ENCODE results near the gene KIAA0753. TPM values are rescaled to one million over a fixed set of nuclear protein-coding genes. Genes with fewer than 3 reads are reported as not detected.
"Not testable (repeated sequence)": the region's sequence is repeated elsewhere in the genome, so short reads cannot be mapped to it uniquely, and the experiment has no call there.

KIAA0753 gene
- polyA plus RNA-seq, 3 donors from 2014 or later, result 0.19 to 2.0 (median 1.1) TPM

DNA sequence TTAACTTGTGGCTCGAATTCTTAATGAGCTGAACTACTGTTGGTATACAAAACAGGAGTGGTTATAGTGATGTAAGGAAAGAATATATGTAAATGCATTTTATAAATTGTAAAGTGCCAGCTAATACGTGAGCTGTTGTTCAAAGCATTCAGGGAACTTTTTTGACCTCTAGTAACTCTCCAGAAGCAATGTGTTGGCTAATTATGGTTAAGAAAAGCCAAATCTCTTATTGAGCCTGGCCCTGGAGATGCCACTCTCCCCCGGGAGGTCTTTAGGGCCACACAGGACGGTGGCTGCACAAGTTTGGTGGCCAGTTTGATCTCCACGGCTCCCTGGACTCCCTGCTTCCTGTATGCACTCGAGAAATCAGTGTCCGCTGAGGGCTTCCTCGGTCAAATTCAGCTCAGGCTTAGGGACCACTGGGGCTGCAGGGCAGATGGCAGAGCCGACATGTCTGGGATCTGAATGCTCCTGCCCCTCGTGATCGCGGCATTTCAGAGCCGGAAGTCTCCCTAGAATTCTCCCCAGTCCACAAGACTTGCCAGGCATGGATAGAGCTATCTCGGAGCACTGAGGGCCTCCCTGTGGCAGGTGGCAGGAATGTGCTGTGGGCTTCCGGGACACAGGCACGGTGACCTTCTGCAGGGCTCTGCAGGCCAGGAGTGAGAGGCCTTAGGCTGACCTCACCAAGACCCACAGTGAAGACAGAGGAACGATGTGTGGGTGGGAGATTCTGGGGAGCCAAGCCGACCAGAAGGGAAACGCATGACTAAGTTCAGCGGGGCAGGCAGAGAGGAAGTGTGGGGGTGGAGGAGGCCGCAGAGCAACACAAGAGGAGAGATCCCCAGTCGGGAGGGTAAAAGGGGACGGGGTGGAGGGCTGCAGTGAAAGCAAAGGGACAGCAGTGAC lies 65.6 kb downstream of the KIAA0753 start:
- peaks cover 6 to 22% (median 10%) of the 10 kb centered on the region in 3 donors for H3K36me3 Mint-ChIP-seq
- peak overlapping the region in 5 of 6 donors; percentile 1 to 73 (median 25) for H3K27ac Mint-ChIP-seq
- H3K4me3 Mint-ChIP-seq, result peak overlapping the region in 4 of 5 donors; percentile 28 to 66 (median 38)
- no peaks in the 10 kb centered on the region for H3K9me3 Mint-ChIP-seq
- H3K4me1 Mint-ChIP-seq, result peaks cover 16 to 18% of the 10 kb centered on the region in 2 donors
- H3K27me3 Mint-ChIP-seq (ENCODE audit: low read depth in 3 of 3), result peaks cover 0 to 3% (median 0%) of the 10 kb centered on the region in 3 donors
- DNase-seq, result no peak

DNA sequence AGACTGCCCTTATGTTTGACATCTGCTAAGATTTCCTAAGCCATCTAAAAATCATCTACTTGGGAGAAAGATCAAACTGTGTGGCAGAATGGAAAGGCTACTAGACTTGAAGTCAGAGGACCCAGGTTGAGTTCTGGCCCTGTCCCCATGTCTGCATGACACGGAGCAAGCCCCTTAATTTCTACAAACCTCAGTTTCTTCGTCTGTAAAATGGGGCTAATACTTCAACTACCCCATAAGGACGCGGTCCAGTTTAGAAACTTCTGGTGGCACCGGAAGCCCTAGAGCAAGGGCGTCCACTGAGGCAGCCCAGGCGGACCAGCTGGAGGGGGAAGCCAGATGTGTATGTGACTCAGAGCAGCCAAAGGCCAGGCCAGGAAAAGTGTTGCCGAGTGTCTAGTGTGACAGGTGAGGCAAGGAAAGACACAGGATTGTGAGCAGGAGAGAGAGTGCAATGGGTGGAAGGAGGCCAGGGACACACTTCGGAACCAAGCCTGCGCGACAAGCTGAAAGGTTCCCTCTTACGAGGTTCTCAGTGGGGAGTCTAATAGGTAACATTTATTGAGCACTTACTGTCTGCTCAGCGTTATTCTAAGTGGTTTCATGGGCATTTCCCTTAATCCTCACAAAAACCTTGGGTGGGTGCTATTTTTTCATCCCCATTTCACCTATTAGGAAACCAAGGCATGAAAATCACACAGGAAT lies 66.4 kb downstream of the KIAA0753 start:
- peaks cover 6 to 21% (median 10%) of the 10 kb centered on the region in 3 donors for H3K36me3 Mint-ChIP-seq
- H3K4me1 Mint-ChIP-seq, result peaks cover 16 to 18% of the 10 kb centered on the region in 2 donors
- H3K27me3 Mint-ChIP-seq (ENCODE audit: low read depth in 3 of 3), result peaks cover 0 to 3% (median 2%) of the 10 kb centered on the region in 3 donors
- no peak overlapping the region for H3K27ac Mint-ChIP-seq
- H3K9me3 Mint-ChIP-seq, result no peaks in the 10 kb centered on the region
- no peak overlapping the region for H3K4me3 Mint-ChIP-seq
- no peak for DNase-seq

DNA sequence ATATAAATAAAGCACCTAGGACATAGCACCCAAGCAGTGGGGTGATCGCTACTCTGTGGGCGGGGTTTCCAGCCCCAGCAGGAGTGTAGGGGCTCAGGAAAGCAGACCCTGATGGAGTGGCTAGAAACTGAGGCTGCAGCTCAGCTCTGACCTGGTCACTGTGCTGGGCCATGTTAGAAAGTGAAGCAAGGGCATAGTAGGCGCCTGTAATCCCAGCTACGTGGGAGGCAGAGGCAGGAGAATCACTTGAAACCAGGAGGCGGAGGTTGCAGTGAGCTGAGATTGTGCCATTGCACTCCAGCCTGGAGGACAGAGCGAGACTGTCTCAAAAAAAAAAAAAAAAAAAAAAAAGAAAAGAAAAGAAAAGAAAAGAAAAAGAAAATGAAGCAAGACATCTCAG lies 67.0 kb downstream of the KIAA0753 start:
- not testable (repeated sequence) for H3K9me3 Mint-ChIP-seq; H3K27me3 Mint-ChIP-seq (ENCODE audit: low read depth in 3 of 3); H3K4me3 Mint-ChIP-seq; DNase-seq; H3K27ac Mint-ChIP-seq
- Mint-ChIP-seq H3K4me1 (peaks cover 16 to 18% of the 10 kb centered on the region in 2 donors), H3K36me3 (peaks cover 6 to 14% (median 10%) of the 10 kb centered on the region in 3 donors)

DNA sequence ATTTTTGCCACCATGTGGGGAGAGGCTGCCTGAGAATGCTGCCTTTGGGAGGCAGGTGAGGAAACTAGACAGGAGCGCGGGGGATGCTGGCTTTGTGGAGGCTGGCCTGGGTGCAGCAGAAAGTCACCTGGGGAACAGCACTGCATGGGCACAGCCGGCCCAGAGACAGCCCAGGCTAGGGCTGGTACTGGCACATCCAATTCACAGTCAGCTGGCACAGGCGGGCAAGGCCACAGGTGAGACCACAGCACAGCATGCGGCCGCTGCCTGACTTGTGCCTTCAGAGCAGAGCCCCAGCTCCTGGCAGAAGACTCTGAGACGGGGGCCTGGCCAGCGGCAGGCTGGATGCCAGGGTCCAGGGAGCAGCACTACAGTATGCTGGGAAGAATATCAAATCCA lies 67.5 kb downstream of the KIAA0753 start:
- Mint-ChIP-seq H3K9me3 (no peaks in the 10 kb centered on the region), H3K4me1 (peaks cover 16 to 18% of the 10 kb centered on the region in 2 donors), H3K36me3 (peaks cover 5 to 9% (median 8%) of the 10 kb centered on the region in 3 donors), H3K27me3 (ENCODE audit: low read depth in 3 of 3) (peaks cover 0 to 3% (median 2%) of the 10 kb centered on the region in 3 donors), H3K4me3 (no peak overlapping the region), H3K27ac (no peak overlapping the region)
- no peak for DNase-seq

DNA sequence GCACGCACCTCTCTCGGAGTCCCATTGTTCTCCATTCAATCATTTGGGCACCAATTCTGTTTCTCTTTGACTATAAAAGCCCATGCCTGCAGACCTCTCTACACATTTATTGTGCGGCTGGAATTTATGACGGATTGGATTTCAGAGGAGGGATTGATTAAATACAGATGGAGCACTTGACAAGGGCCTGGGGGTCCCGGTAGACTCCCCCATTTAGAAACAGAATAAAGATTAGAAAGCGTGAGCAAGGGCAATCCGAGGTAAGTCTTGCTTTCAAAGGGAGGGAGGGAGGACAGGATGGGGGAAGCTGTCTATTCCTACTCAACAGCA lies 69.1 kb downstream of the KIAA0753 start:
- DNase-seq, result no peak
- no peaks in the 10 kb centered on the region for H3K36me3 Mint-ChIP-seq
- H3K4me1 Mint-ChIP-seq, result peaks cover 16 to 18% of the 10 kb centered on the region in 2 donors
- no peaks in the 10 kb centered on the region for H3K9me3 Mint-ChIP-seq
- H3K27ac Mint-ChIP-seq, result no peak overlapping the region
- peaks cover 0 to 3% (median 2%) of the 10 kb centered on the region in 3 donors for H3K27me3 Mint-ChIP-seq (ENCODE audit: low read depth in 3 of 3)
- no peak overlapping the region for H3K4me3 Mint-ChIP-seq

DNA sequence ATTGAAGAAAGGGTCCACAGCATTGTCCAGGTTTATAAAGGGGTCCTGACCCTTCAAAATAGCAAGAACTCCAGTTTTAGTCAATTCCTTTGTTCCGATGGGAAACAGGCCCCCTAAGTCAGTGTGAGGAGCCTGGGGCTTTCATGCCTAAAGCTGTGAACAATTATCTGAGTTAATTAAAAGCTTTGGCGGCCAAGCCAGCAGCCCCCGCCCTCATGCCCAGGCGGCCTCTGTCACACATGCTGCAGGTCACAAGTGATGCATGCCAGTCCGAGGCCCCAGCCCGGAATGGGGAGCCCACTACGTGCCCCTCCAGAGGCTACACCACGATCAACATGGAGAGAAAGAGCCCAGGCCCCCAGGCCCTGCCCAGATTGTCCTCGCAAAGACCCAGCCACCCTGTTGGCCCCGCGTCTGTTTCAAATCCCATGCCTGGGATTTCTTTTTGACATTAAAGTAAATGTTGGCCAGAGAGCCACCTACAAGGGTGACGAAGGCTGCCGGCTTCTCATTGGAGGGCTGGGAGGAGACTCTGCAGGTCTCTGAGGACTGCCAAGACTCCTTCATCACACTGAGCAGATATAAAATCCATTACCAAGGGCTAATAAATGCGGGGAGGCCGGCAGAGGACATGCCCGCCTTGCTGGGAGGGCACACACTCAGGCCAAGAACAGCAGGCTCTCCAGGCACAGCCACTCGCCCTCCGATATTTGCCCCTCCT lies 69.6 kb downstream of the KIAA0753 start:
- H3K27ac Mint-ChIP-seq, result no peak overlapping the region
- H3K36me3 Mint-ChIP-seq, result no peaks in the 10 kb centered on the region
- no peak overlapping the region for H3K4me3 Mint-ChIP-seq
- H3K27me3 Mint-ChIP-seq (ENCODE audit: low read depth in 3 of 3), result peaks cover 0 to 6% (median 2%) of the 10 kb centered on the region in 3 donors
- no peaks in the 10 kb centered on the region for H3K9me3 Mint-ChIP-seq
- no peak for DNase-seq
- H3K4me1 Mint-ChIP-seq, result peaks cover 14 to 18% of the 10 kb centered on the region in 2 donors

DNA sequence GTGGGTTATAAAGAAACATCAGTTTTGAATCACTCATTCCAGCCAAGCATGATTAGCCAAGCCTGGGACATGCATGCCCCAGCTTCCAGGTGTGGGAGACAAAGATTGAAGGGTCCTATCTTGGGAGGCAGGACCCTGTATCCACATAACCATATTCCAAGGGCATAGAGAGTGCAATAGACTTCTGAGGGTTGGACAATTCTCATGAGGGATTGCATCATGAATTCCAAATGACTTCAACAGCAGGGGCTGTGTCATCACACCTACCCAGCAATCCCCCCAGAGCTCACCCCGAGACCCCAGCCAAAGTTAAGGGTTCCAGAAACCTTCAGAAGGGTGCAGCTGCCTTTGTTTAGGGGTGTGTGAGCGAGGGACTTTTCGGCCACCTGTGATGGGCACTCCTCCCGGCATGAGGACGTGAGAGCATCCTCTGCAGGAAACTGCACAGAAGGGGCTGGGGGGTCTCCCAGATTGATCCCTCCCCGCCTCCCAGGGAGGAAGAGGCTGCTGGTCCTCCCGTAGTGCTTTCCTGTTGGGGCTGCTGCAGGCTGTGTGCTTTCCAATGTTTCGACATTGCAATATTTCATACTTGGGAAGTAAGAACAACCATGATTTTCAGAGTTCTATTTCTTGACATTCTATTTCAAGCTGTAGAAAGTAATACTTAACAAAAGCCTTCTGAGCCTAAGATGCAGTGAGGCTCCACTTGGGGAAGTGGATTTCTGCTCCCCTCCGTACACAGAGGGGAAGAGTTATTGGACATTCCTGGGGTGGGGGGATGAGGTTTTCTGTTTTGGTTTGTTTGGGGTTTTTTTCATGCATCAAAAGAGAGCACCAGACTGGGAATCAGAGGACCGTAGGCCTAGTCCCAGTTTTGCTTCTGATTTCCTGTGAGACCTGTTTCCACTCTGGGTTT lies 70.9 kb downstream of the KIAA0753 start:
- no peak overlapping the region for H3K27ac Mint-ChIP-seq
- no peak for DNase-seq
- no peak overlapping the region for H3K4me3 Mint-ChIP-seq
- no peaks in the 10 kb centered on the region for H3K36me3 Mint-ChIP-seq
- peaks cover 3 to 6% of the 10 kb centered on the region in 2 donors for H3K4me1 Mint-ChIP-seq
- H3K9me3 Mint-ChIP-seq, result no peaks in the 10 kb centered on the region
- H3K27me3 Mint-ChIP-seq (ENCODE audit: low read depth in 3 of 3), result peaks cover 0 to 6% (median 2%) of the 10 kb centered on the region in 3 donors

DNA sequence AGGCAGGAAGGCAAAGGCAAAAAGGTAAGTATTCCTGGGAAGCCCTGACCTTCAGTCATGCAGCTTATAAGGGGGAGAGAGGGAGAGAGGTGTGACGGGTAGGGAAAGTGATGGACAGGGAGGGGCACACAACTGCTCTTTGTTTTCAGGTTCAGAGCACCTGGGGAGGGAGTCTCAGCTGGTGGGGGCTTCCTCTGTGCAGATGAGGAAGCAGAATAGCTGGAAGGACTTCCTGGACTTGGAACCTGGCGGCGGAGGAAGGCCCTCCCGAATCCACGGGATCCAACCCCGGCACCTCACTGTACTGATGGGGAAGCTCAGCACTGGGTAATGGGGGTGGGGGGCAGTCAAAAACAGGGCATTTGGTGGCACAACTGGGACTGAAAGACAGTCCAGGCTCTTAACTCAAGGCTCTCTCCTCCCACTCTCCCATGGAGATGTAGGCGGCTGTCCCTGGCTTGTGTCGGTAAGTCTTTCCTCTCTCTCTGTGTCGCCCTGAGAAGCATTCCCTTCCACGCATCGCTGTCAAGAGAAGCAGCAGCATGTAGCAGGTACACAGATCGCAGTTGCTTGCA lies 72.2 kb downstream of the KIAA0753 start:
- peaks cover 3 to 6% of the 10 kb centered on the region in 2 donors for H3K4me1 Mint-ChIP-seq
- no peak for DNase-seq
- peaks cover 0 to 6% (median 2%) of the 10 kb centered on the region in 3 donors for H3K27me3 Mint-ChIP-seq (ENCODE audit: low read depth in 3 of 3)
- no peaks in the 10 kb centered on the region for H3K36me3 Mint-ChIP-seq
- no peak overlapping the region for H3K4me3 Mint-ChIP-seq
- H3K9me3 Mint-ChIP-seq, result no peaks in the 10 kb centered on the region
- H3K27ac Mint-ChIP-seq, result no peak overlapping the region

DNA sequence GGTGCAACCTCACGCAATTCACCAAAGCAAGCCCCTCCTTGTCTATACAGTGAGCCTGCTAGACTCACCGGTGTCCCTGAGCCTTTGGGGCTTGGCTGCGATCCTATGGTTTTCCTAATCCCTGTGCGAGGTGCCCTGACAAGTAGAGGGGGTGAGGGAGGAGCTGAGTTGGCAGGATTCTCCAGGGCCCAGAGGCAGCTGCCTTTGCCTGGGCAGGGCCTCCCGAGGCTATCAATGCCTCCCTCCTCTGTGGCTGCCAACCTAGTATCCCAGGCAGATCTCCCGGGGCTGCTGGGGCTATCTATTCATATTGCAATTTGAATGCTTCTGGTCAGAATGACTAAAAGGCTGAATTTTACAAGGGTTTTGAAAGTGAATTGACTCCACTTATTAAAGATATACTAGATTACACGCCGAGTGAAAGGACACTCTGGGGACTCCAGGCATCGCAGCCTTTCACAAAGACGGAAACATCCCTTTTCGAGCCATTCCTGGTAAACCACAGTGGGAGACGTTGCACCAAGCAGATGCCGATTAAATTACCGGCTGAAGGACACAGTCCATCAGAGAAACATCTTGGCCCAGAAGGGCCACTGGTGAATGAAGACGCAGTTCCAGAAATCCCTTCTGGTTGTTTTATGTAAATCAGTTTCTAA lies 72.9 kb downstream of the KIAA0753 start:
- Mint-ChIP-seq H3K4me1 (peaks cover 3 to 6% of the 10 kb centered on the region in 2 donors), H3K36me3 (no peaks in the 10 kb centered on the region), H3K9me3 (no peaks in the 10 kb centered on the region), H3K27me3 (ENCODE audit: low read depth in 3 of 3) (peaks cover 0 to 7% (median 2%) of the 10 kb centered on the region in 3 donors), H3K27ac (no peak overlapping the region), H3K4me3 (no peak overlapping the region)
- DNase-seq, result no peak

DNA sequence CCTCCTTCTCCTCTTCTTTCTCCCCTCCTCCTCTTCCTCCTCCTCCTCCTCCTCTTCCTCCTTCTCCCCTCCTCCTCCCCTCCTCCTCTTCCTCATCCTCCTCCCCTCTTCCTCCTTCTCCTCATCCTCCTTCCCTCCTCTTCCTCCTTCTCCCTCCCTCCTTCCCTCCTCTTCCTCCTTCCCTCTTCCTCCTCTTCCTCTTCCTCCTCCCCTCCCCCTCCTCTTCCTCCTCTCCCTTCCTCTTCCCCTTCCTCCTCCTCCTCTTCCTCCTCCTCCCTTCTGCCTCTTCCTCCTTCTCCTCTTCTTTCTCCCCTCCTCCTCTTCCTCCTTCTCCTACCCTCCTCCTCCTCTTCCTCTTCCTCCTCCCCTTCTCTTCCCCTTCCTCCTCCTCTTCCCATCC lies 79.1 kb downstream of the KIAA0753 start:
- Mint-ChIP-seq H3K36me3 (no peaks in the 10 kb centered on the region), H3K27ac (no peak overlapping the region), H3K27me3 (ENCODE audit: low read depth in 3 of 3) (peaks cover 7 to 13% (median 8%) of the 10 kb centered on the region in 3 donors), H3K4me1 (peaks cover 0 to 2% of the 10 kb centered on the region in 2 donors), H3K4me3 (no peak overlapping the region), H3K9me3 (no peaks in the 10 kb centered on the region)
- DNase-seq, result no peak

DNA sequence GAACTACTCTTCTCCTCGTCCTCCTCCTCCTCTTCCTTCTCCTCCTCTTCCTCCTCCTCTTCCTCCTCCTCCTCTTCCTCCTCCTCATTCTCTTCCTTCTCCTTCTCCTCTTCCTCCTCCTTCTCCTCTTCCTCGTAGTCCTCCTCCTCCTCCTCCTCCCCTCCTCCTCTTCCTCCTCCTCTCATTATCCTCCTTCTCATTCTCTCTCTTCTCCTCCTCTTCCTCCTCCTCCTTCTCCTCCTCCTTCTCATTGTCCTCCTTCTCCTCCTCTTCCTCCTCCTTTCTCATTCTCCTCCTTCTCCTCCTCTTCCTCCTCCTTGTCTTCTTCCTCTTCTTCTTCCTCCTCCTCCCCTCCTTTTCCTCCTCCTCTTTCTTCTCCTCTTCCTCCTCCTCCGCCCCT lies 80.0 kb downstream of the KIAA0753 start:
- no peaks in the 10 kb centered on the region for H3K9me3 Mint-ChIP-seq
- no peak overlapping the region for H3K4me3 Mint-ChIP-seq
- peaks cover 0 to 2% of the 10 kb centered on the region in 2 donors for H3K4me1 Mint-ChIP-seq
- H3K27ac Mint-ChIP-seq, result no peak overlapping the region
- no peak for DNase-seq
- peaks cover 7 to 10% (median 8%) of the 10 kb centered on the region in 3 donors for H3K27me3 Mint-ChIP-seq (ENCODE audit: low read depth in 3 of 3)
- H3K36me3 Mint-ChIP-seq, result no peaks in the 10 kb centered on the region

DNA sequence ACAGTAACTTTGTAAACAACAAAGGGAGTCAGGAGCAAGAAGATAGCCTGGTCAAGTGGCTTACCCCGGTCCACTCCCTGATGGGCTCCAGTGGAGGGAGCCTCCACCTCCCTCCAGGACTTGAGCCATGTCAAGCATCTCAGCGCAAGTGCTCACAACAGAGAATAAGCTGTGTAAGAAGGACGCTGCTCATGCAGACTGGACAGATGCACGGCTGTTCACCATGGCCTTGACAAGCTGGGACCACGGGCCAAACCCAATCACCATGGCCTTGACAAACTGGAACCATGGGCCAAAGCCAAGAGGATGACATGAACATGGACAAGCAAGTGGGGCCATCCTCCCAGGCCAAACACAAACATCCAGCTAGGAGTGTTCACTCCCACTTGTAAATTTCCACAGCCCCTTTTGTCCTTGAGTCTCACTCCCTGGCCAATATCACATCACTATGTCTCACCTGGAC lies 80.7 kb downstream of the KIAA0753 start:
- Mint-ChIP-seq H3K27me3 (ENCODE audit: low read depth in 3 of 3) (peaks cover 7 to 13% (median 11%) of the 10 kb centered on the region in 3 donors), H3K4me3 (no peak overlapping the region), H3K36me3 (no peaks in the 10 kb centered on the region), H3K9me3 (no peaks in the 10 kb centered on the region), H3K4me1 (peaks cover 3 to 5% of the 10 kb centered on the region in 2 donors), H3K27ac (no peak overlapping the region)
- DNase-seq, result no peak

Measured in immature natural killer cell (primary cell).